GM18511 (cell line): ENCODE data around the gene TGFB1.
"Not testable (repeated sequence)": the region's sequence is repeated elsewhere in the genome, so short reads cannot be mapped to it uniquely, and the experiment has no call there.

Experiments
- ATAC-seq: cut with Tn5 transposase; IDR thresholded peaks from one replicate; pipeline ENCODE4 v1.9.1; 2021; ENCODE audit warnings: mild to moderate bottlenecking, moderate library complexity; ENCODE audit not compliant: unreplicated experiment

TGFB1 gene

DNA sequence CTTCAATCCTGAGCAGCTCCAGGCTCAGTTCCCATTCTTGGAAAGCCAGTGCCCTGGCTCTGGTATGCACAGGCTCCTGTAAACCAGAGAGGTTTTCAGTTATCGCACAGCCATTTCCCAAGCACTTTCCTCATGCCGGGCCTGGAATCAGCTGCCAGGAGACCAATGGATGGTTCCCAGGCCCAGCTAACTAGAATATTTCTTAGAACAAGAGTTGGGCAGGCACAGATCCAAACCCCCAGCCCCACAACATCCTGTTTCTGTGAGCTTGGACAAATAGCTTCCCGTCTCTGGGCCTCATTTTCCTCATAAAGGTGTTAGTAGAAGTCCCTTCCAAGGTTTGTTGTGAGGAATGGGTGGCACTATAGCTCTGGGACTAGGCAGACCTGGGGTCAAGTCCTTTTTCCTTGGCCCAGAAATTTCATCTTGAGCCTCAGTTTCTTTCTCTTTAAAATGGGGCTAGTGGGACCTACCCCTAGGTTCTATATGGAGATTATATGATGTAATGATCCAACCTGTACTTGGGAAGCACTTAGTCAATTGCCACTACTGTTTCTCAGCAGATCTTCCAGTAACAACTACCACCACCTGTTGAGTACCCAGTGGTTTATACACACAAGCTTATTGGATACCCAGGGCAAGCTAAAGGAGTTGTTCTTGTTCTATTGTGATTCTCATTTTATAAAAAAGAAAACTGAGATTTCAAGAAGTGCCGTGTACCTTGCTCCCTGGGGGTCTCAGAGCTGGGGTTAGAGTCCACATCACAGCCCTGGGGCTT, 48.8 kb downstream of the TGFB1 start:
- ATAC-seq, result no peak

DNA sequence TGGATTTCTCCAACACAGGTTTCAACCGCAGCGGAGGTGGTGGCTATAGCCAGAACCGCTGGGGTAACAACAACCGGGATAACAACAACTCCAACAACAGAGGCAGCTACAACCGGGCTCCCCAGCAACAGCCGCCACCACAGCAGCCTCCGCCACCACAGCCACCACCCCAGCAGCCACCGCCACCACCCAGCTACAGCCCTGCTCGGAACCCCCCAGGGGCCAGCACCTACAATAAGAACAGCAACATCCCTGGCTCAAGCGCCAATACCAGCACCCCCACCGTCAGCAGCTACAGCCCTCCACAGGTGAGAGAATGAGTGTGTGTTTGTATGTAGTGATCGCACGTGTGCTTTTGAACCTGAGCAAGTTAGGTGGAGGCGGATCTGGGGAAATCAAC, 49.8 kb downstream of the TGFB1 start:
- ATAC-seq, result no peak

DNA sequence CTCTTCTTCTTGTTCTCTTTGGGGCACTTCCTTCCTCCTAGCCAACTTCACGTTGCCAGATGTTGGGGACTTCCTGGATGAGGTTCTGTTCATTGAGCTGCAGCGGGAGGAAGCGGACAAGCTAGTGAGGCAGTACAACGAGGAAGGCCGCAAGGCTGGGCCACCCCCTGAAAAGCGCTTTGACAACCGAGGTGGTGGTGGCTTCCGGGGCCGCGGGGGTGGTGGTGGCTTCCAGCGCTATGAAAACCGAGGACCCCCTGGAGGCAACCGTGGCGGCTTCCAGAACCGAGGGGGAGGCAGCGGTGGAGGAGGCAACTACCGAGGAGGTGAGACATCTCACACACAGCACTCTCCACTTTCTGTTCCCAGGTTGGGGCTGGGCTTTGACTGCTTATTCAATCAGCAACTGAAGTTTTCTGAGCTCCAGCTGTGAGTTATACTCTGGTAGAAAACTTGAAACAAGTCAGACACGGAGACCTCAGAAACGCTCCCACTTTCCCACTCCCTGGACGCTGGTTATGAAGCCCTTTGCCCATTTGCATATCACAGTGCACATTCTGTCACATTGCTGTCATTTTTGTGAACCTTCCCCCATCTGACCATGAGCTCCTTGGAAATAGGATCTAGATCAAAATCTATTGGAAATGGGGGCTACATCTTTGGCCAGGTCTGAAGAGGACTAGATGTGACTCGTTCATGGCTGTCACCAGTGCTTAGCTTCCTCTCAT, 50.9 kb downstream of the TGFB1 start:
- no peak for ATAC-seq

DNA sequence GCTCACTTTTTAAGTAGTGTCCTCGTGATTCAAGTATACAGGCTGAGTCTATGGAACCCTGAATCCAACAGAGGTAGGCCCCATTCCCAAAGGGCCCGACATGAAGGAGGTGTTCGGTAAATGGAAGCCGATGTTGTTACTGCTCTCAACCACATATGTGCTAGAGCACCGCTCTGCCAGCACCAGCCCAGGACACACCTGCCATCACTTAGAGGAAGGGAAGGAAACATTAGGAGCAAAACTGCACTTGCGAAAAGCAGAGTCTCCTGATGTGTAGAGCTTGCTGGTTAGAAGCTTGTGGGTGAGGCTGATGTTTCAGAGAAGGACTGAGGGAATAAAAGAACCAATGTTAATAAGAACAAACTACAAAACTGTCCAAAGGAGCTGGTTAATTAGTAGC, 53.2 kb downstream of the TGFB1 start:
- ATAC-seq, result no peak

DNA sequence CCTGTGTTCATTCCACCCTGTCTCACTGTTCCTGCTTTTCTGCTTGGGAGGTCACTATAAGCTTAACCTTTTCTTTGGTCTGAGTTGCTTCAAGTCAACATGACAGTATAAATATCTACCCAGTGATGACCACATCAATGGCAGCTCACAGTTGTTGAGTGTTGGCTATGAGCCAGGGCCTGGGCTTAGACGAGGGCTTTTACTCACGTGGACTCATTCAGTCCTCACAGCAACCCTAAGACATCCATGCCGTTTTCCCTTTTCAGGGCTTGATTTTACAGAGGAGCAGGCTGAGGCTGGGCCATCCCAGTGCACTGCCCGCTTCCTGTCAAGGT, 54.0 kb downstream of the TGFB1 start:
- no peak for ATAC-seq

DNA sequence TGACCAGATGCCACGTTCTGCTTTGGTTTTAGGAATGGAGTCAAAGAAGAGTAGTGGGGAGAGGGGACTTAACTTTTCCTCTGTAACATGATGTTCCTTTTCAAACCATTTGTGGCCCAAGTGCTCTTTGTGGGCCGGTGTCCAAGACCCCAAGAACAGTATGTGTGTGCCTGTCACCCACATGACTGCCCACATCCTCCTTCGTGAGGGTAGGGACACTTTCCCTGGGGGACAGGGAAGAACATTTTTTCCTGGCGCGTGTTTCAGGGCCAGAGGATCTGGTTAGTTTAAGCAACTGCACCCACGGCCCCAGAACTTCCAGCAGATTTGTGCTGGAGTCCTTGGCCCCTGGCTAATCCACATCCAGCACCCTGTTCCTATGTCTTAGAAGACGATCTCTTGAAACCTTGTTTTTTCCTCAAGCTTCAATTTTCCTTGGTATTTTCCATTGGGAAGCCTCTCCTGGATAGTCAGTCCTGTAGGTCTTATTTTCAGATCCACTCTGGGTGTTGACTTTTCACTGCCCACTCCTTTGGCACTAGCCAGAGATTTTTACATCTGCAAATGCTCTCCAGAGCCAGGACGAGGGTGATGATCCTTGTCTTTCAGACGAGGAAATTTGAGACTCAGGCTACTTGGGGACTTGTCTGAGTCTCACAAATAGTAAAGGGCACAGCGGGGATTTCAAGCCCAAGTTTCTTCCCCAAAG, 54.5 kb downstream of the TGFB1 start:
- no peak for ATAC-seq

DNA sequence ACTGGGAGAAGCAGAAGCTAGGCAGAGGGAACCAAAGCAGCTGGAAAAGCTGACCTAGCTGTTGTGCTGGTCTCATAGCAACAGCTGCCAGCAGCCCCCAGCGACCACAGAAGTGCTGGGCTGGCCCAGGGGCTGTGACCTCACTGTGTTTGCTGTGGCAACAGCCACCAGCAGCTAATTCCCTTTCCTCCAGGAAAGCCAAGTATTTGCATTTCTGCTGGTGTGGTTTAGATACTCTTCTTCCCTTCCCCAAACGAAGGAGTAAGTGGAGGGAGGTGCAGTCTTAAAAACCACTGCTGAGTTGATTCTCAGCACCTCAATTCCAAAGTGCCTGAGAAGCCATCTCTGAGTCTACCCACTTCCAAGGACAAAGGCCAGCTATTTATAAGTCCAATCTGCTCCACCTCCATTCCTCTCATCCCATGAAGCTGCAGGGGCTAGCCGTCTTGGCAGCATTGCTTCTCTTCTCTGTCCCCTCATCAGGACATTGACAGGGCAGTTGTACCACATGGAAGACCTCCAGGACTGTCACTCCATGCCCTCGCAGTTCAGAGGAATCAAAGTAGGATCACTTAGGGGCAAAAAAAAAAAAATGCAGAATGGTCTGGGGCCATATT, 55.3 kb downstream of the TGFB1 start:
- no peak for ATAC-seq

DNA sequence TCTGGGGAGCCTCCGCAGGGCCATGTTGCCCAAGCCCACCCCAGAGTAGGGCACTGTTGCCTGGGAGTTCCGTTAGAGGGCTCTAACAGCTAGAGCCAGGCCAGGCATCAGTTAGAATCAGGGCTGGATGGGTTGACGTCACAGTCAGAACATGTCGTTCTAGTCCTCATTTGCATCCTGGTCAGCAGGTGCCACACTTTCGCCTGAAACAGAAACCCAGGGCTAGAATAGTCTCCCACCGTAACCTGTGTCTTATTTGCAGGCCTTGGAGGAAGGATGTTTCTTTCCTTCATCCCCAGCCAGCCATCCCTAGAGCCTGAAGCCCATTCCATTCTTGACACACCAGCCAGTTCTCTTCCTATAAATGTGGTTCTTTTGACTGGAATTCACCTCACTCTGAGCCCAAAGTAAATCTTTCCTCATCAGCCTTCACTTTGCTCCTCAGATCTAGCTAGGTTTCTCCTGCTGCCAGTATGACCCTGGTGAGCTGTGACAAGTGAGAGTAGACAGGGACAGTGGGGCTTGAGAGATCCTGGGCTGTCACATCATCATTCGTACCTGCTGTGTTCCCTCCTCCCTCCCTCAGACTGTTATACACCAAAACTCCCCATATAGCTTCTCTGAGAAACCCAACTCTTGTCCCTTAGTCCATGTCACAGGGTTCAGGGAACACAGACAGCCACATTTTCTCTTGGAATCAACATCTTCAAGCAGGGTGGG, 55.9 kb downstream of the TGFB1 start:
- ATAC-seq, result peak; percentile 84

DNA sequence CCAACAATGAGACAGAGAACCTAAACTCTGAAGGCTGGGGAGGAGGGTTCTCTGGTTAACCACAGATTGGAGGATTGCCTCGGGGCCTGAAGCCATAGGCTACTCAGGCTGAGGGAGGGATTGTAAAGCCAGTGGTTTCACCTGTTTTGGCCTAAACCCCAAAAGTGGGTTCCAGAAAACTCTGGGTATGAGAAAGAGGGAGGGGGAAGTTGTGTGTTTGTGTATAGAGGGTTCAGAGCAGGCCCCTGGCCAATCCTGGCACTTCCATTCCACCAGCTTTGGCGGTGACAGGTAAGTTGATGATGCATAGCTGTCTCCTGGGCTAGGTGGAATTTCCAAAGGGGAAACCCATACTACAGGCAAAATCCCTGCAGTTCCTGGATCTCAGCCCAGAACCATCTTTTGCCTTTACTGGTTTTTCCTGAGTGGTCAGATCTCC, 57.3 kb downstream of the TGFB1 start:
- ATAC-seq, result no peak

DNA sequence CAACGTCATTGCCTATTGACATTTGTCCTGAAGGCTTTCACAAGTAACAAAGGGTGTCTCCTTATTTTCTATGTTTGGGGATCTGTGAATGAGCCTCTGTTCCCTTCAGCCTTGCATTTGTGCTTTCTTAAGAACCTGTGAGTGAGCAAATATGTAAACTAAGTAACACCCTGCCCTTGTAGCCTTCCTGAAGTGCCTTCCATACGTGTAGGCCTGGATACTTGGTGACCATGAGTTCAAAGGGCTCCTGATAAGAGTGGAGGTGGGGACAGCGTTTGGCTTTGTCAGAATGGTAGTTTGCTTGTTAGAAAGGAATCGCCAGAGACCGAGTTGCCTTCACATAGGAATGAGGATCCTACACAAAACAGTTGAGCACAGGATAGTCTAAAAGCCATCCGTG, 58.2 kb downstream of the TGFB1 start:
- ATAC-seq, result no peak

DNA sequence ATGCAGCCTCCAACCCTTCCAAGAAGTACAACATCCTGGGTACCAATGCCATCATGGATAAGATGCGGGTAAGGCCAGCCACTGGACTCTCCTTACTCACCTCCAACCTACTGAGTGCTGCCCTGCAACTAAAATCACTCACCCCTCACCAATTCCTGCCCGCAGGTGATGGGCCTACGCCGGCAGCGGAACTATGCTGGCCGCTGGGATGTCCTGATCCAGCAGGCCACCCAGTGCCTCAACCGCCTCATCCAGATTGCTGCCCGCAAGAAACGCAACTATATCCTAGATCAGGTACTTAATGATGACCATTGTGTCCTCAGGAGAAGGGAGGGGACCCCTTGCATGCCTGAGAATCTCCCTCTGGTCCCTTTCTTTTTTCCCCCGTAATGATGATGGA, 59.3 kb downstream of the TGFB1 start:
- no peak for ATAC-seq

DNA sequence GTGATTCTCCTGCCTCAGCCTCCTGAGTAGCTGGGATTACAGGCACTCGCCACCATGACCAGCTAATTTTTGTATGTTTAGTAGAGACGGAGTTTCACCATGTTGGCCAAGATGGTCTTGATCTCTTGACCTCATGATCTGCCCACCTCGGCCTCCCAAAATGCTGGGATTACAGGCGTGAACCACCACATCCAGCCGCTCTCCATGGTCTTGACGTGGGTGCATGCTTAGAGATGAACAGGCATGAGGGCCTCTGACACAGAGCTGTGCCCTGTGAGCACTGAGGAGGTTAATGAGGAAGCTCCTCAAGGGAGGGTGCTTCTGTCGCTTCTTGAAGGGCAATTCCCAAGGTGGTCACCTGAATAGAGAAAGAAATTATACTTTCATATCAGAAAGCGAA, 63.9 kb downstream of the TGFB1 start:
- not testable (repeated sequence) for ATAC-seq

DNA sequence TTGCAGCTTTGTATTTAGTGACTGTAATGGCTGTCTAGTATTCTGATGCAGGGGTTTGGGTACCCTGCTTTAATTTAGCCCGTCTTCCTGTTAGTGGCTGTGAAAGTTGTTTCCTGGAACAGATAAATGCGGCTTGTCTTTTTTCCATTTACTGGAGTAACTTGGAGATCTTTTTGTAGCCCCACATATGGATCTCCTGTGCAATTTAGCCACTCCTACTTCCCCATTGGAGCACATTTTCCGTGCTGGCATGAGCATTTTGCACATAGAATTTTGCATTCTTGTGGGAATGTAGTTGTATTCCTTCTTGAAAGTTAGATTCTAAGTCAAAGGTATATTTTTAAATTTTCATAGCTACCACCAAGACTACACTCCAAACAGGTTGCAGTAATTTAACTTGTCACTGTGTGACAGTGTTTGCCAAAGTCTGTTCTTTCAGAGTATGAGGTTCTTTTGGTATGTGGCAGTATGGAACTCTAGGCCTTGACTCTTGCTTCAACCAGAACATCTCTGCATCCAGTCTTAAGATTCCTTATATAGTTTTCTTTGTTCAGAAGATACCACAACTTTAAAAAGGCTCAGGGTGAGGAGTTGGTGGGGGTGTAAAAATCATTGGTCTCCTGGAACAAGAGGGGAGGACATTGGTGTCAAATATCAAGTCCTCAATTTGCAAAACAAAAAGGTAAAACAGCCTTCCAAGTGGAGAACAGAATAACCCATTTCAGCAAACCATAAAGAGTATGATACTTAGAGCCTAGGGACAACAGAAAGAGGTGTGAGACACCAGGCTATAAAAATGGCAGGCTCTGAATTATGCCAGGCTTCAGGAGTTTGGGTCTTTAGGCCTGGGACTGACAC, 64.8 kb downstream of the TGFB1 start:
- no peak for ATAC-seq
